Prostate gland (tissue), 2 donors: ENCODE measurements around the gene TTC34. TPM values are rescaled to one million over a fixed set of nuclear protein-coding genes. Genes with fewer than 3 reads are reported as not detected.
"Not testable (repeated sequence)": the region's sequence is repeated elsewhere in the genome, so short reads cannot be mapped to it uniquely, and the experiment has no call there.

Source experiments
- DNase-seq: peaks from one replicate; pipeline ENCODE4 v3.0.0-alpha.2; 2019; ENCODE audit warnings: low spot score
- H3K27ac ChIP-seq, 2 donors: fragments of 200-600 bp; sonication (generic); 2 replicates each; pipeline ENCODE4 v1.5.1; 2017 to 2019
- H3K27me3 ChIP-seq: fragments of 200-600 bp; sonication (generic); replicated peaks from 2 replicates; pipeline ENCODE4 v1.5.1; 2019; ENCODE audit not compliant: insufficient read depth
- H3K36me3 ChIP-seq, 2 donors: fragments of 200-600 bp; sonication (generic); 1 replicate in 1 of 2; 2 replicates in 1 of 2; pipeline versions ENCODE4 v1.5.1 to v1.8.1; 2017 to 2019
- H3K4me1 ChIP-seq: fragments of 200-600 bp; sonication (generic); replicated peaks from 2 replicates; pipeline ENCODE4 v1.5.1; 2019
- H3K4me3 ChIP-seq, 2 donors: fragments of 200-600 bp; sonication (generic); 2 replicates each; pipeline ENCODE4 v1.5.1; 2017 to 2019
- H3K9me3 ChIP-seq: fragments of 200-600 bp; sonication (generic); 2 replicates; pipeline ENCODE4 v1.5.1; 2017
- CTCF ChIP-seq, 4 experiments: fragments of 200-600 bp in 2 of 4; fragments of 450-650 bp in 2 of 4; sonication (generic) in 2 of 4; IDR thresholded peaks; 1 replicate in 3 of 4; 2 replicates in 1 of 4; pipeline ENCODE4 v1.5.1; 2016 to 2019; ENCODE audit warnings: antibody characterized with exemption in 4 of 4, mild to moderate bottlenecking in 2 of 4, moderate library complexity in 2 of 4
- POLR2A ChIP-seq: fragments of 450-650 bp; IDR thresholded peaks from one replicate; pipeline ENCODE4 v1.6.1; 2016; ENCODE audit warnings: antibody characterized with exemption, mild to moderate bottlenecking
- POLR2AphosphoS5 ChIP-seq: sonication (generic); formaldehyde crosslinking; IDR thresholded peaks from one replicate; pipeline ENCODE4 v1.6.1; 2017; ENCODE audit warnings: antibody characterized with exemption
- WGBS: methylation state at CpG from one replicate; pipeline ENCODE4 v1.1.5; 2018; 5-methylcytosine and 5-hydroxymethylcytosine counted together
- intact Hi-C: fragments of 100-400 bp; cut with DNase I; formaldehyde crosslinking; loops from one replicate; pipeline ENCODE4 v1.14.2; 2022
- total RNA-seq, 2 donors: library from RNA; depleted of rRNA; stranded (reverse); fragments of >200 nt; gene quantifications; one replicate each; pipeline ENCODE4 v1.1.0, GENCODE V29; 2016

Gene TTC34
- total RNA-seq, 2 donors from 2014 or later: 0.32 to 1.2 TPM

- H3K27me3 ChIP-seq: peaks cover 17% of the 10 kb centered on the region
- intact Hi-C loops: no loop called here
- H3K36me3 ChIP-seq: no peaks in the 10 kb centered on the region
- no peaks in the 10 kb centered on the region for H3K9me3 ChIP-seq
- WGBS: 70% methylated on average over 11 of the region's 11 CpGs
- H3K27ac ChIP-seq: no peak overlapping the region
- no peak for DNase-seq
- no peaks in the 10 kb centered on the region for H3K4me1 ChIP-seq
- no peak for TF ChIP-seq POLR2A
- TF ChIP-seq POLR2AphosphoS5: no peak
- TF ChIP-seq CTCF (IDR thresholded peaks at IDR 0.05): no peak
- no peak overlapping the region for H3K4me3 ChIP-seq
Measured at GRCh38 chr1:2801046-2801445, 447 bp downstream of the TTC34 start.

GRCh38 chr1:2800664-2801045, 838 bp downstream of the TTC34 start:
- no peaks in the 10 kb centered on the region for H3K9me3 ChIP-seq
- intact Hi-C loops: no loop called here
- H3K27ac ChIP-seq: no peak overlapping the region
- no peaks in the 10 kb centered on the region for H3K4me1 ChIP-seq
- TF ChIP-seq POLR2AphosphoS5 (no peak), CTCF (IDR thresholded peaks at IDR 0.05) (no peak), POLR2A (no peak)
- H3K27me3 ChIP-seq: peaks cover 17% of the 10 kb centered on the region
- H3K4me3 ChIP-seq: no peak overlapping the region
- DNase-seq: no peak
- 65% methylated on average over 5 of the region's 12 CpGs for WGBS
- H3K36me3 ChIP-seq: no peaks in the 10 kb centered on the region

GRCh38 chr1:2799811-2800663, 1.5 kb downstream of the TTC34 start:
- Histone ChIP-seq H3K27me3 (peaks cover 11% of the 10 kb centered on the region), H3K36me3 (no peaks in the 10 kb centered on the region), H3K27ac (no peak overlapping the region), H3K4me1 (no peaks in the 10 kb centered on the region), H3K9me3 (no peaks in the 10 kb centered on the region), H3K4me3 (no peak overlapping the region)
- TF ChIP-seq POLR2AphosphoS5 (no peak), CTCF (IDR thresholded peaks at IDR 0.05) (no peak), POLR2A (no peak)
- no peak for DNase-seq
- intact Hi-C loops: no loop called here
- WGBS: 88% methylated on average over 24 of the region's 49 CpGs

- DNase-seq, H3K27me3 ChIP-seq, H3K27ac ChIP-seq, H3K4me1 ChIP-seq, H3K4me3 ChIP-seq, H3K9me3 ChIP-seq, H3K36me3 ChIP-seq, intact Hi-C loops: not testable (repeated sequence)
- 98% methylated on average over 7 of the region's 7 CpGs for WGBS
Measured at GRCh38 chr1:2798958-2799357, 2.5 kb downstream of the TTC34 start.

GRCh38 chr1:2797741-2798016, 3.8 kb downstream of the TTC34 start:
- Histone ChIP-seq H3K9me3 (no peaks in the 10 kb centered on the region), H3K4me1 (no peaks in the 10 kb centered on the region), H3K27ac (no peak overlapping the region), H3K27me3 (peaks cover 9% of the 10 kb centered on the region), H3K4me3 (no peak overlapping the region), H3K36me3 (no peaks in the 10 kb centered on the region)
- WGBS: 62% methylated on average over 6 of the region's 6 CpGs
- no peak for DNase-seq
- intact Hi-C loops: no loop called here
- TF ChIP-seq CTCF (IDR thresholded peaks at IDR 0.05): no peak
- no peak for TF ChIP-seq POLR2A
- no peak for TF ChIP-seq POLR2AphosphoS5
